GM12892 (cell line): Measurements from ENCODE around the gene SLC15A1.

Experiments used
- POLR2A ChIP-seq: IDR thresholded peaks from 2 replicates; pipeline ENCODE4 v1.6.1; 2011; ENCODE audit warnings: low read depth, low read length, control low read depth
- POLR2AphosphoS5 ChIP-seq: IDR thresholded peaks from 2 replicates; pipeline ENCODE4 v1.6.1; 2011; ENCODE audit warnings: low read depth, low read length, control low read depth
- TAF1 ChIP-seq: IDR thresholded peaks from 2 replicates; pipeline ENCODE4 v1.6.1; 2011; ENCODE audit warnings: low read depth, mild to moderate bottlenecking, control low read depth, low read length, borderline replicate concordance

- no peak for TF ChIP-seq POLR2A
- TF ChIP-seq POLR2AphosphoS5, result no peak
- no peak for TF ChIP-seq TAF1
Observed at GRCh38 chr13:98786023-98786422, 33.6 kb upstream of the SLC15A1 start.
